GM12878 (cell line): ENCODE results near the gene ZFYVE21.

Source experiments
- ASH2L ChIP-seq: fragments of 300-600, 200-600 bp; sonication (generic); IDR thresholded peaks from 2 replicates; pipeline ENCODE4 v1.6.1; 2017; ENCODE audit warnings: low read depth, mild to moderate bottlenecking, borderline replicate concordance
- CREB1 ChIP-seq: IDR thresholded peaks from 2 replicates; pipeline ENCODE4 v1.6.1; 2012; ENCODE audit warnings: low read depth, mild to moderate bottlenecking, inconsistent platforms
- CTCF ChIP-seq, 3 experiments: IDR thresholded peaks in 2 of 3; conservative IDR thresholded peaks in 1 of 3; 2 replicates each; pipeline ENCODE4 v1.5.1; 2011; ENCODE audit warnings: low read depth in 3 of 3, low read length in 3 of 3, mild to moderate bottlenecking in 3 of 3, control low read depth in 2 of 3, moderate library complexity in 2 of 3, inconsistent platforms in 1 of 3, mixed read lengths in 1 of 3; ENCODE audit not compliant: control insufficient read depth in 2 of 3, insufficient read depth in 1 of 3; ENCODE audit errors: extremely low read depth in 1 of 3
- KDM1A ChIP-seq: fragments of 200-600 bp; sonication (generic); IDR thresholded peaks from 2 replicates; pipeline ENCODE4 v1.6.1; 2016; ENCODE audit warnings: borderline replicate concordance
- MAX ChIP-seq: IDR thresholded peaks from 2 replicates; pipeline ENCODE4 v1.6.1; 2012; ENCODE audit warnings: low read depth, low read length, improper control_type of control experiment
- POLR2A ChIP-seq: IDR thresholded peaks from 2 replicates; pipeline ENCODE4 v1.6.1; 2011; ENCODE audit warnings: low read depth, mild to moderate bottlenecking, low read length

GRCh38 chr14:103687712-103688111, 27.9 kb upstream of the ZFYVE21 start:
- TF ChIP-seq ASH2L (no peak), MAX (no peak), CTCF (IDR thresholded peaks at IDR 0.05 in 2 of 3, conservative IDR thresholded peaks at IDR 0.05 in 1 of 3; ENCODE audit: control insufficient read depth in 2 of 3, extremely low read depth in 1 of 3, insufficient read depth in 1 of 3, low read depth in 3 of 3, low read length in 3 of 3) (no peak), POLR2A (no peak), KDM1A (no peak), CREB1 (no peak)
